ENCODE data around the gene DSG4.

Gene DSG4

DNA sequence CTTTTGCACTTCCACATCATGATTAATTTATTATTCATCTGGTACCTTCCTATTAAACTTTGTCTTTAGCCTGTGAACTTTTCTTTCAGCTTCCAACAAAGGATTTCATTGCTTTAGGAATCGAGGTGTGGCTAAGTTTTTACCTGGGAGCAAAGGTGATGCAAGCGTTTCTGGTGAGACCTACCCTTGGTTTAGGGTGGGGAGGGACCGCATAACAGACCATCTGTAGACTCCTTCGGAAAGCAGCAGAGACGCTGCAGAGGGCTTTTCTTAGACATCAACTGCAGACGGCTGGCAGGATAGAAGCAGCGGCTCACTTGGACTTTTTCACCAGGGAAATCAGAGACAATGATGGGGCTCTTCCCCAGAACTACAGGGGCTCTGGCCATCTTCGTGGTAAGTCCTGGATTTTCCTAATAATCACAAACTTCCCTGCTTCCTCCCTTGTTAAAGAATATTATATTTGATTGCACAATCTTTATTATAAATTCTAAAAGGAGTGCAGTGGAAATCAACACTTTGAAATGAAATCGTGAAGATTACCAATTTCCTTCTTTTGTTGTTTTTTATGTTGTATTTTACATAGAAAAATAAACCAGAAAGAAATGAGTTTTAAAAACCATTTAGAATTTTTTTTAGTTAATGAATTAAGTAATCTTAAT lies 71.1 kb downstream of the DSG4 start, which contains the start of gene DSG3:
Gene DSG3, plus strand, starts transcription at position 212 of the 662 bp plus-strand sequence. Its CDS starts 137 bp downstream, at position 349.
- Histone ChIP-seq H3K4me1 (ENCODE audit: control insufficient read depth, insufficient read depth, low read length) (no peaks in the 10 kb centered on the region), H3K27me3 (ENCODE audit: control insufficient read depth, insufficient read depth, low read length) (no peaks in the 10 kb centered on the region), H3K4me3 (ENCODE audit: low read depth, low read length) (no peak within 1 kb of the TSS), H3K9ac (ENCODE audit: low read length) (no peak within 1 kb of the TSS), H3K9me3 (ENCODE audit: control insufficient read depth, insufficient read depth, low read depth, low read length) (no peaks in the 10 kb centered on the region), H3K27ac (ENCODE audit: low read depth, low read length) (no peak within 1 kb of the TSS), H3K36me3 (ENCODE audit: control insufficient read depth, insufficient read depth, low read length) (no peaks in the 10 kb centered on the region)

GRCh38 chr18:31450409-31450808 lies 73.8 kb downstream of the DSG4 start:
- Histone ChIP-seq H3K36me3 (ENCODE audit: control insufficient read depth, insufficient read depth, low read length) (no peaks in the 10 kb centered on the region), H3K9me3 (ENCODE audit: control insufficient read depth, insufficient read depth, low read depth, low read length) (no peaks in the 10 kb centered on the region), H3K4me3 (ENCODE audit: low read depth, low read length) (no peak overlapping the region), H3K27ac (ENCODE audit: low read depth, low read length) (no peak overlapping the region), H3K27me3 (ENCODE audit: control insufficient read depth, insufficient read depth, low read length) (no peaks in the 10 kb centered on the region), H3K9ac (ENCODE audit: low read length) (no peak overlapping the region), H3K4me1 (ENCODE audit: control insufficient read depth, insufficient read depth, low read length) (no peaks in the 10 kb centered on the region)

GRCh38 chr18:31451625-31452024 lies 75.0 kb downstream of the DSG4 start:
- no peaks in the 10 kb centered on the region for H3K27me3 ChIP-seq (ENCODE audit: control insufficient read depth, insufficient read depth, low read length)
- no peaks in the 10 kb centered on the region for H3K4me1 ChIP-seq (ENCODE audit: control insufficient read depth, insufficient read depth, low read length)
- H3K4me3 ChIP-seq (ENCODE audit: low read depth, low read length): no peak overlapping the region
- no peak overlapping the region for H3K9ac ChIP-seq (ENCODE audit: low read length)
- H3K36me3 ChIP-seq (ENCODE audit: control insufficient read depth, insufficient read depth, low read length): no peaks in the 10 kb centered on the region
- no peaks in the 10 kb centered on the region for H3K9me3 ChIP-seq (ENCODE audit: control insufficient read depth, insufficient read depth, low read depth, low read length)
- H3K27ac ChIP-seq (ENCODE audit: low read depth, low read length): no peak overlapping the region

DNA sequence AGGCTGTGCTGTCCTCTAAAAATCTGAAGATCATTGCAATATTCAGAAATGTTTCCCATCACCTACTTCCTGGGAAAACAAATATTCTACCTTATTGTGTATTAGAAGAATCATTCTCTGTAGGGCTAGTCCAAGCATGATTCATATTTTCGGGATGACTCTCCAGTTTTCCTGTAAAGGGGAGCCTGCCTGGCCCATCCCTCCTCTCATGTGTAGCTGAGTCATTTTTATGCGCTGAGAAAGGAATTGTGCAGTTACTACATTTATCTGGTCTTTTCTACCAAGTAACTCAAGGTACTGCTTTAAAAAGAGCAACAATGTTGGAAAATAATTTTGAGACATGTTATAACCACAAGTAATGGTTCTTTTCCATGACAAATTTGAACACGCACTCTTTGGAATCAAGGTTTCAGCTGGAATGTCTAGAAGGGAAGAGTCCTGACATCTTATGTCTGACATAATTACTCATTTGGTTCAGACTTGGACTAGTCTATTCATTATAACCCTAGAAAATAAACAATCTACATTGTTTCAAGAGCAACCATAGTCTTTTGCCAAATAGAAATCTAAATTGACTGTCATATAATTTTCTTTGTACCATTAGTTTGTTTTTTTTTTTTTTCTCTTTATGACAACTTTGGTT lies 77.6 kb downstream of the DSG4 start:
- no peaks in the 10 kb centered on the region for H3K36me3 ChIP-seq (ENCODE audit: control insufficient read depth, insufficient read depth, low read length)
- H3K27ac ChIP-seq (ENCODE audit: low read depth, low read length): no peak overlapping the region
- H3K9ac ChIP-seq (ENCODE audit: low read length): no peak overlapping the region
- no peaks in the 10 kb centered on the region for H3K27me3 ChIP-seq (ENCODE audit: control insufficient read depth, insufficient read depth, low read length)
- H3K4me1 ChIP-seq (ENCODE audit: control insufficient read depth, insufficient read depth, low read length): no peaks in the 10 kb centered on the region
- H3K9me3 ChIP-seq (ENCODE audit: control insufficient read depth, insufficient read depth, low read depth, low read length): no peaks in the 10 kb centered on the region
- H3K4me3 ChIP-seq (ENCODE audit: low read depth, low read length): no peak overlapping the region

Measured in HUES6 (cell line).